Endothelial cell (in vitro differentiated cells): Measurements from ENCODE around the gene SMCO4. TPM values are rescaled to one million over a fixed set of nuclear protein-coding genes. Genes with fewer than 3 reads are reported as not detected.

Experiments used
- DNase-seq: peaks from one replicate; pipeline ENCODE4 v3.0.0; 2021; ENCODE audit warnings: low spot score
- H3K27ac Mint-ChIP-seq: one replicate; pipeline ENCODE4 v1.8.0; 2021; ENCODE audit warnings: mixed read lengths, inconsistent platforms; ENCODE audit not compliant: unreplicated experiment
- H3K27me3 Mint-ChIP-seq: one replicate; pipeline ENCODE4 v1.8.0; 2021; ENCODE audit warnings: mild to moderate bottlenecking, moderate library complexity, mixed read lengths, inconsistent platforms; ENCODE audit not compliant: unreplicated experiment
- H3K36me3 Mint-ChIP-seq: one replicate; pipeline ENCODE4 v1.8.0; 2021; ENCODE audit warnings: mild to moderate bottlenecking, low read depth, mixed read lengths, inconsistent platforms; ENCODE audit not compliant: unreplicated experiment
- H3K4me1 Mint-ChIP-seq: one replicate; pipeline ENCODE4 v1.8.0; 2021; ENCODE audit warnings: mild to moderate bottlenecking, mixed read lengths, inconsistent platforms; ENCODE audit not compliant: unreplicated experiment
- H3K4me3 Mint-ChIP-seq: one replicate; pipeline ENCODE4 v1.8.0; 2021; ENCODE audit warnings: mild to moderate bottlenecking, mixed read lengths, inconsistent platforms; ENCODE audit not compliant: unreplicated experiment
- H3K9me3 Mint-ChIP-seq: one replicate; pipeline ENCODE4 v1.8.0; 2021; ENCODE audit warnings: mixed read lengths, inconsistent platforms; ENCODE audit not compliant: unreplicated experiment
- total RNA-seq: library from RNA; stranded (reverse); fragmentation: NEBNext Ultra II Directional; extraction: Animal tissue kit (Norgen Biotek cat#: 25700); gene quantifications from one replicate; pipeline ENCODE4 v1.2.1, GENCODE V29; 2021; ENCODE audit not compliant: unreplicated experiment
- TF ChIP-seq, protein P1 (sequence below): fragments of 200-600 bp; sonication (generic); IDR thresholded peaks from one replicate; pipeline ENCODE4 v1.5.0; 2021; ENCODE audit warnings: antibody characterized with exemption; ENCODE audit not compliant: unreplicated experiment

The SMCO4 gene
- total RNA-seq, 1 donor from 2014 or later = 23.7 TPM

DNA sequence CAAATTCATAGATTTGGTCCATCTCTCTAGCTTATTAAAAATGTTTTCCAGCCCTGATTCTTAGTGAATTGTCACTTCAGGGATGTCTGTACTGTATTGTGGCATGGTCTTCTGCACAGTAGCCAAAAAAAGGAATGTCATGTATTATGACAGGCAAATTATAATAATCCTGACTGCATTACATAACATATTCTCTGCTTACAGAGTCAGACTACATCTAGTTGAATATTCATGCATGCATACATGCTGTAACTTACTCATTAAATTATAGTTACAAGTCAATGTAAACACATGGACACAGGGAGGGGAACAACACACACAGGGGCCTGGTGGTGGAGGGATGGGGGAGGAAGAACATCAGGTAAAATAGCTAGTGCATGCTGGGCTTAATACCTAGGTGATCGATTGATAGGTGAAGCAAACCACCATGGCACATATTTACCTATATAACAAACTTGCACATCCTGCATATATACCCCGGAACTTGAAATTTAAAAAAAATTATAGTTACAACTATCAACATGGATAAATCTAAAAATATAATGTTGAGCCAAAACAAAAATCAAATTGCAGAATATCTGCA, 31.5 kb upstream of the SMCO4 start:
- no peak overlapping the region for H3K27ac Mint-ChIP-seq
- H3K36me3 Mint-ChIP-seq = no peaks in the 10 kb centered on the region
- H3K4me1 Mint-ChIP-seq = no peaks in the 10 kb centered on the region
- H3K27me3 Mint-ChIP-seq = no peaks in the 10 kb centered on the region
- H3K4me3 Mint-ChIP-seq = no peak overlapping the region
- DNase-seq = no peak
- TF ChIP-seq, protein P1, sequence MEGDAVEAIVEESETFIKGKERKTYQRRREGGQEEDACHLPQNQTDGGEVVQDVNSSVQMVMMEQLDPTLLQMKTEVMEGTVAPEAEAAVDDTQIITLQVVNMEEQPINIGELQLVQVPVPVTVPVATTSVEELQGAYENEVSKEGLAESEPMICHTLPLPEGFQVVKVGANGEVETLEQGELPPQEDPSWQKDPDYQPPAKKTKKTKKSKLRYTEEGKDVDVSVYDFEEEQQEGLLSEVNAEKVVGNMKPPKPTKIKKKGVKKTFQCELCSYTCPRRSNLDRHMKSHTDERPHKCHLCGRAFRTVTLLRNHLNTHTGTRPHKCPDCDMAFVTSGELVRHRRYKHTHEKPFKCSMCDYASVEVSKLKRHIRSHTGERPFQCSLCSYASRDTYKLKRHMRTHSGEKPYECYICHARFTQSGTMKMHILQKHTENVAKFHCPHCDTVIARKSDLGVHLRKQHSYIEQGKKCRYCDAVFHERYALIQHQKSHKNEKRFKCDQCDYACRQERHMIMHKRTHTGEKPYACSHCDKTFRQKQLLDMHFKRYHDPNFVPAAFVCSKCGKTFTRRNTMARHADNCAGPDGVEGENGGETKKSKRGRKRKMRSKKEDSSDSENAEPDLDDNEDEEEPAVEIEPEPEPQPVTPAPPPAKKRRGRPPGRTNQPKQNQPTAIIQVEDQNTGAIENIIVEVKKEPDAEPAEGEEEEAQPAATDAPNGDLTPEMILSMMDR = no peak
- no peaks in the 10 kb centered on the region for H3K9me3 Mint-ChIP-seq

DNA sequence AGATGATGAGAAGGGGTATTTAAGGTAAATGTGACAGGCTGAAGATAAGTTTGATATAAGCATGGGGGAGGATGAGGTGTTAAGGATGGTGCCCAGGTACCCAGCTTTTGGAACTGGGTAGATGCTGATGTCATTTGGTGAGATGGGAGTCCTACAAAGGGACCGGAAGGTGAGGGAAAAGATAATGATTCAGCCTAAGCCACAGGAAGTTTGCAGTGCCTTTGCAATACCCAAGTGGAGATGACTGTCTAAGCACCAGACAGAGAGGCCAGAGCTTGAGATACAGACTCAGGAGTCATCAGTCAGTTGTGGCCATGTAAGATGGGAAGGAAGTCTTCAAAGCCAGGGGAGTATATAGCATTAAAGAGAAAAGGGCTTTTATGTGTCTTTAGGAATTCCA, 30.0 kb upstream of the SMCO4 start:
- Mint-ChIP-seq H3K27ac (no peak overlapping the region), H3K27me3 (no peaks in the 10 kb centered on the region), H3K4me3 (no peak overlapping the region), H3K9me3 (no peaks in the 10 kb centered on the region), H3K36me3 (no peaks in the 10 kb centered on the region), H3K4me1 (no peaks in the 10 kb centered on the region)
- no peak for DNase-seq
- TF ChIP-seq, protein P1 = no peak

DNA sequence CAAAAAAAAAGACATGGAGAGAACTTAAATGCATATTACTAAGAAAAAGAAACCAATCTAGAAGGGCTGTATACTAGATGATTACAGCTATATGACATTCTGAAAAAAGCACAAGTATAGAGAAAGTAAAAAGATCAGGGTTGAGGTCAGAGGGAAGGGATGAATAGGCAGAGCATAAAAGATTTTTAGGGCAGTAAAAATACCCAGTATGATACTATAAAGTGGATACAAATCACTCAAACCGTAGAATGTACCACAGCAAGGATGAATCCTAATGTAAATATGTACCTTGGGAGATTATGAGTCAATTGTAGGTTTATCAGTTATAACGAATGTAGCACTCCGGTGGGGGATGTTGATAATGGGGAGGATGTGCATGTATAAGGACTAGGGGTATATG, 29.4 kb upstream of the SMCO4 start:
- TF ChIP-seq, protein P1 = no peak
- no peak for DNase-seq
- no peaks in the 10 kb centered on the region for H3K9me3 Mint-ChIP-seq
- no peak overlapping the region for H3K27ac Mint-ChIP-seq
- no peaks in the 10 kb centered on the region for H3K36me3 Mint-ChIP-seq
- H3K27me3 Mint-ChIP-seq = no peaks in the 10 kb centered on the region
- H3K4me1 Mint-ChIP-seq = no peaks in the 10 kb centered on the region
- H3K4me3 Mint-ChIP-seq = no peak overlapping the region

DNA sequence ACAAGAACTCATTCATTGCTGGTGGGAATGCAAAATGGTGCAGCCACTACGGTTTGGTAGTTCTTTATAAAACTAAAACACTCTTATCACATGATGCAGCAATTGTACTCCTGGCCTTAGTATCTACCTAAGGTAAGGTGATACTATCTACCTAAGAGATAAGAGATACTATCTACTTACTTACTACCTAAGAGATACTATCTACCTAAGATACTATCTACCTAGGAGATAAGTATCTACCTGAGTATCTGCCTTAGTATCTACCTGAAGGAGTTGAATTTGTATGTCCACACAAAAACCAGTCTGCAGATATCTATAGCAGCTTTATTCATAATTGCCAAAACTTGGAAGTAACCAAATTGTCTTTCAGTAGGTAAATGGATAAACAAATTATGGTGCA, 29.0 kb upstream of the SMCO4 start:
- H3K27ac Mint-ChIP-seq = no peak overlapping the region
- H3K9me3 Mint-ChIP-seq = no peaks in the 10 kb centered on the region
- TF ChIP-seq, protein P1 = no peak
- H3K27me3 Mint-ChIP-seq = no peaks in the 10 kb centered on the region
- no peaks in the 10 kb centered on the region for H3K4me1 Mint-ChIP-seq
- H3K4me3 Mint-ChIP-seq = no peak overlapping the region
- no peaks in the 10 kb centered on the region for H3K36me3 Mint-ChIP-seq
- DNase-seq = no peak

DNA sequence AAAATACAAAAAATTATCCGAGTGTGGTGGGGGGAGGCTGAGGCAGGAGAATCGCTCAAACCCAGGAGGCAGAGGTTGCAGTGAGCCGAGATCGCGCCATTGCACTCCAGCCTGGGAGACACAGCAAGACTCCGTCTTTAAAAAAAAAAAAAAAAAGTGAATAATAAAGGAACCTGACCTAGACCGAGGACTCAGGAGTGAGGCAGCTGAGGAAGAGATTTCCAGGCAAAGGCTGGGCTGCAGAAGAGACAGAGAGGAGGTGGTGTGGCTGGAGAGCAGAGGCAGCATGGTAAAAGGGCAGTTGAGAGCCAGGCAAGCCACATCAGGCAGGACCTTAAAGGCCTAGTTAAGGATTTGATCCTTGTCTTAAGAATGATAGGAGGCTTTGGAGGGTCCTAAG, 28.4 kb upstream of the SMCO4 start:
- H3K4me1 Mint-ChIP-seq = no peaks in the 10 kb centered on the region
- no peaks in the 10 kb centered on the region for H3K36me3 Mint-ChIP-seq
- TF ChIP-seq, protein P1 = no peak
- no peak overlapping the region for H3K27ac Mint-ChIP-seq
- no peak overlapping the region for H3K4me3 Mint-ChIP-seq
- no peaks in the 10 kb centered on the region for H3K9me3 Mint-ChIP-seq
- H3K27me3 Mint-ChIP-seq = no peaks in the 10 kb centered on the region
- no peak for DNase-seq
